ENCODE measurements around the gene B3GNT4.

The B3GNT4 gene

GRCh38 chr12:122197612-122197966 is 5.9 kb upstream of the B3GNT4 start:
- no peak overlapping the region for H3K27ac ChIP-seq (ENCODE audit: low read depth, low read length)
- H3K9me2 ChIP-seq (replicated peaks; ENCODE audit: control insufficient read depth, low read length), result no peaks in the 10 kb centered on the region
- peaks cover 16% of the 10 kb centered on the region for H3K27me3 ChIP-seq (ENCODE audit: control insufficient read depth, low read length)
- no peaks in the 10 kb centered on the region for H3K79me2 ChIP-seq (ENCODE audit: control insufficient read depth, low read length)
- no peaks in the 10 kb centered on the region for H3K36me3 ChIP-seq (ENCODE audit: control insufficient read depth, low read length)
- no peak overlapping the region for H3K4me2 ChIP-seq (ENCODE audit: low read length)
- peaks cover 12% of the 10 kb centered on the region for H3K4me1 ChIP-seq (ENCODE audit: control insufficient read depth, low read length)
- H3K4me3 ChIP-seq (ENCODE audit: low read length), result no peak overlapping the region
- H3F3A ChIP-seq (ENCODE audit: control insufficient read depth, insufficient read depth), result peaks cover 5% of the 10 kb centered on the region; the same call in 1 of the 2 replicates
- TF ChIP-seq EZH2phosphoT487 (IDR thresholded peaks at IDR 0.05; ENCODE audit: borderline replicate concordance, low read length), result no peak
- TF ChIP-seq CTCF (IDR thresholded peaks at IDR 0.05; ENCODE audit: low read depth, low read length, poor library complexity, severe bottlenecking), result no peak
- no peaks in the 10 kb centered on the region for H4K20me1 ChIP-seq (ENCODE audit: control insufficient read depth, insufficient read depth, low read depth, low read length)
- no peaks in the 10 kb centered on the region for H3K9me3 ChIP-seq (ENCODE audit: control insufficient read depth, insufficient read depth, low read length)

GRCh38 chr12:122199484-122200355 is 3.8 kb upstream of the B3GNT4 start:
- H3K27me3 ChIP-seq (ENCODE audit: control insufficient read depth, low read length), result peaks cover 36% of the 10 kb centered on the region
- H3K9me2 ChIP-seq (replicated peaks; ENCODE audit: control insufficient read depth, low read length), result no peaks in the 10 kb centered on the region
- H3F3A ChIP-seq (ENCODE audit: control insufficient read depth, insufficient read depth), result peaks cover 5% of the 10 kb centered on the region; the same call in 1 of the 2 replicates
- TF ChIP-seq CTCF (IDR thresholded peaks at IDR 0.05; ENCODE audit: low read depth, low read length, poor library complexity, severe bottlenecking) (no peak), EZH2phosphoT487 (IDR thresholded peaks at IDR 0.05; ENCODE audit: borderline replicate concordance, low read length) (no peak)
- no peaks in the 10 kb centered on the region for H3K36me3 ChIP-seq (ENCODE audit: control insufficient read depth, low read length)
- H3K4me2 ChIP-seq (ENCODE audit: low read length), result no peak overlapping the region
- H3K4me1 ChIP-seq (ENCODE audit: control insufficient read depth, low read length), result peaks cover 27% of the 10 kb centered on the region
- no peak overlapping the region for H3K4me3 ChIP-seq (ENCODE audit: low read length)
- H4K20me1 ChIP-seq (ENCODE audit: control insufficient read depth, insufficient read depth, low read depth, low read length), result no peaks in the 10 kb centered on the region
- H3K9me3 ChIP-seq (ENCODE audit: control insufficient read depth, insufficient read depth, low read length), result no peaks in the 10 kb centered on the region
- no peak overlapping the region for H3K27ac ChIP-seq (ENCODE audit: low read depth, low read length)
- H3K79me2 ChIP-seq (ENCODE audit: control insufficient read depth, low read length), result no peaks in the 10 kb centered on the region

GRCh38 chr12:122200541-122201175 is 2.9 kb upstream of the B3GNT4 start:
- Histone ChIP-seq H3K79me2 (ENCODE audit: control insufficient read depth, low read length) (no peaks in the 10 kb centered on the region), H3K4me3 (ENCODE audit: low read length) (no peak overlapping the region), H3K27me3 (ENCODE audit: control insufficient read depth, low read length) (peaks cover 46% of the 10 kb centered on the region), H3K9me2 (replicated peaks; ENCODE audit: control insufficient read depth, low read length) (no peaks in the 10 kb centered on the region), H3K9me3 (ENCODE audit: control insufficient read depth, insufficient read depth, low read length) (no peaks in the 10 kb centered on the region), H3K36me3 (ENCODE audit: control insufficient read depth, low read length) (no peaks in the 10 kb centered on the region), H3K27ac (ENCODE audit: low read depth, low read length) (no peak overlapping the region), H3F3A (ENCODE audit: control insufficient read depth, insufficient read depth) (peaks cover 8% of the 10 kb centered on the region; the same call in 1 of the 2 replicates), H4K20me1 (ENCODE audit: control insufficient read depth, insufficient read depth, low read depth, low read length) (peaks cover 4% of the 10 kb centered on the region; the same call in 1 of the 2 replicates), H3K4me2 (ENCODE audit: low read length) (no peak overlapping the region), H3K4me1 (ENCODE audit: control insufficient read depth, low read length) (peaks cover 28% of the 10 kb centered on the region)
- TF ChIP-seq EZH2phosphoT487 (IDR thresholded peaks at IDR 0.05; ENCODE audit: borderline replicate concordance, low read length), result no peak
- no peak for TF ChIP-seq CTCF (IDR thresholded peaks at IDR 0.05; ENCODE audit: low read depth, low read length, poor library complexity, severe bottlenecking)
